HG03378 (cell line): ENCODE data around the gene SLC1A2.

Experiments
- ATAC-seq: cut with Tn5 transposase; IDR thresholded peaks from one replicate; pipeline ENCODE4 v1.9.1; 2021; ENCODE audit warnings: mild to moderate bottlenecking, moderate library complexity; ENCODE audit not compliant: unreplicated experiment

Gene SLC1A2

GRCh38 chr11:35419184-35419829 lies at the start of gene SLC1A2:
Gene SLC1A2 (minus strand): TSS chr11:35419558. CDS start chr11:35418966, 592 bp downstream.
- no peak for ATAC-seq

GRCh38 chr11:35466058-35466457 lies 46.7 kb upstream of the SLC1A2 start:
- ATAC-seq = no peak

- ATAC-seq = no peak
Measured at GRCh38 chr11:35464308-35464707, 45.0 kb upstream of the SLC1A2 start.

GRCh38 chr11:35463331-35463751 lies 44.0 kb upstream of the SLC1A2 start:
- ATAC-seq = no peak

GRCh38 chr11:35461917-35462538 lies 42.7 kb upstream of the SLC1A2 start:
- no peak for ATAC-seq

GRCh38 chr11:35459489-35459888 lies 40.1 kb upstream of the SLC1A2 start:
- ATAC-seq = no peak

GRCh38 chr11:35458846-35459245 lies 39.5 kb upstream of the SLC1A2 start:
- no peak for ATAC-seq

- no peak for ATAC-seq
Measured at GRCh38 chr11:35454362-35454761, 35.0 kb upstream of the SLC1A2 start.

- ATAC-seq = no peak
Measured at GRCh38 chr11:35436581-35437250, 17.4 kb upstream of the SLC1A2 start.

- no peak for ATAC-seq
Measured at GRCh38 chr11:35433588-35433987, 14.2 kb upstream of the SLC1A2 start.

GRCh38 chr11:35432464-35432863 lies 13.1 kb upstream of the SLC1A2 start:
- no peak for ATAC-seq

- ATAC-seq = no peak
Measured at GRCh38 chr11:35427071-35427470, 7.7 kb upstream of the SLC1A2 start.

GRCh38 chr11:35426351-35426750 lies 7.0 kb upstream of the SLC1A2 start:
- no peak for ATAC-seq

- no peak for ATAC-seq
Measured at GRCh38 chr11:35425603-35426212, 6.3 kb upstream of the SLC1A2 start.

- ATAC-seq = no peak
Measured at GRCh38 chr11:35424157-35424940, 5.0 kb upstream of the SLC1A2 start.

GRCh38 chr11:35420371-35420770 lies 1.0 kb upstream of the SLC1A2 start:
- no peak for ATAC-seq

GRCh38 chr11:35419830-35420333 lies 524 bp upstream of the SLC1A2 start:
- ATAC-seq = no peak

GRCh38 chr11:35418282-35419183 lies 825 bp downstream of the SLC1A2 start:
- no peak for ATAC-seq

- ATAC-seq = no peak
Measured at GRCh38 chr11:35415487-35415886, 3.9 kb downstream of the SLC1A2 start.

- no peak for ATAC-seq
Measured at GRCh38 chr11:35414776-35415175, 4.6 kb downstream of the SLC1A2 start.
